Vagina (tissue), 2 donors: ENCODE results near the gene FBXO39.

ENCODE experiments used
- POLR2A ChIP-seq, 2 donors: fragments of 450-650 bp; IDR thresholded peaks; one replicate each; pipeline ENCODE4 v1.6.1; 2017; ENCODE audit warnings: antibody characterized with exemption in 2 of 2, mild to moderate bottlenecking in 2 of 2, moderate library complexity in 2 of 2
- TF ChIP-seq, protein P1 (sequence below), 3 experiments: fragments of 450-650 bp in 2 of 3; fragments of 200-600 bp in 1 of 3; sonication (generic) in 1 of 3; IDR thresholded peaks; one replicate each; pipeline ENCODE4 v1.5.1; 2017 to 2019; ENCODE audit warnings: antibody characterized with exemption in 3 of 3, mild to moderate bottlenecking in 2 of 3, moderate library complexity in 2 of 3

DNA sequence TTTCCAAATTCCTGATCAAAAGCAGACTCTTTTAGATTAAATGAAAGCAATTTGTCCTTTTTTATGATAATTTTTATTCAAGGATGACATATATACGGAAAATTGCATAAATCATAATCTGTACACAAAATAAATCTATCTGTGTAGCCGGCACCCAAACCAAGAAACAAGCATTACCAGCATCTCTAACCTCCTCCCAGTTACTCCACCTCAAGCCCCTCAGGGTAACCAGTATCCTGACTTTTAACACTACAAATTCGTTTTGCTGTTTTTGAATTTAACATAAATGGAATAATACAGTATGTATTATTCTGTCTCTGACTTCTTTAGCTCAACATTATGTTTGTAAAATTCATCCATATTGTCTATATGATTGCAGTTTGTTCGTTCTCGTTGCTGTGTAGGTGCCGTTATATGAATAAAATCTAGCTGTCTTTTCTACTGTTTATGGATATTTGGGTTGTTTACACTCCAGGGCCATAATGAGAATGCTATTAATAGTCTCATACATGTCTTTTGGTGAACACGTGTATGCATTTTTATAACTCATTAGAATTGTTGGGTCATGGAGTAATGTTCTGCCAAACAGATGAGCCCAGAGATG, 54.5 kb downstream of the FBXO39 start:
- TF ChIP-seq, protein P1, sequence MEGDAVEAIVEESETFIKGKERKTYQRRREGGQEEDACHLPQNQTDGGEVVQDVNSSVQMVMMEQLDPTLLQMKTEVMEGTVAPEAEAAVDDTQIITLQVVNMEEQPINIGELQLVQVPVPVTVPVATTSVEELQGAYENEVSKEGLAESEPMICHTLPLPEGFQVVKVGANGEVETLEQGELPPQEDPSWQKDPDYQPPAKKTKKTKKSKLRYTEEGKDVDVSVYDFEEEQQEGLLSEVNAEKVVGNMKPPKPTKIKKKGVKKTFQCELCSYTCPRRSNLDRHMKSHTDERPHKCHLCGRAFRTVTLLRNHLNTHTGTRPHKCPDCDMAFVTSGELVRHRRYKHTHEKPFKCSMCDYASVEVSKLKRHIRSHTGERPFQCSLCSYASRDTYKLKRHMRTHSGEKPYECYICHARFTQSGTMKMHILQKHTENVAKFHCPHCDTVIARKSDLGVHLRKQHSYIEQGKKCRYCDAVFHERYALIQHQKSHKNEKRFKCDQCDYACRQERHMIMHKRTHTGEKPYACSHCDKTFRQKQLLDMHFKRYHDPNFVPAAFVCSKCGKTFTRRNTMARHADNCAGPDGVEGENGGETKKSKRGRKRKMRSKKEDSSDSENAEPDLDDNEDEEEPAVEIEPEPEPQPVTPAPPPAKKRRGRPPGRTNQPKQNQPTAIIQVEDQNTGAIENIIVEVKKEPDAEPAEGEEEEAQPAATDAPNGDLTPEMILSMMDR (IDR thresholded peaks at IDR 0.05) = no peak
- no peak for TF ChIP-seq POLR2A (IDR thresholded peaks at IDR 0.05)
